ENCODE data around the gene GJE1.

Gene GJE1

GRCh38 chr6:142165227-142165626, 32.5 kb downstream of the GJE1 start:
- DNase-seq (ENCODE audit: low read depth in 3 of 3, low spot score in 1 of 3) = no peak

GRCh38 chr6:142167071-142167470, 34.3 kb downstream of the GJE1 start:
- no peak for DNase-seq (ENCODE audit: low read depth in 3 of 3, low spot score in 1 of 3)

- no peak for DNase-seq (ENCODE audit: low read depth in 3 of 3, low spot score in 1 of 3)
Observed at GRCh38 chr6:142167486-142167885, 34.8 kb downstream of the GJE1 start.

GRCh38 chr6:142171351-142171750, 38.6 kb downstream of the GJE1 start:
- no peak for DNase-seq (ENCODE audit: low read depth in 3 of 3, low spot score in 1 of 3)

- no peak for DNase-seq (ENCODE audit: low read depth in 3 of 3, low spot score in 1 of 3)
Observed at GRCh38 chr6:142172758-142173157, 40.0 kb downstream of the GJE1 start.

- DNase-seq (ENCODE audit: low read depth in 3 of 3, low spot score in 1 of 3) = no peak
Observed at GRCh38 chr6:142173980-142174379, 41.3 kb downstream of the GJE1 start.

- no peak for DNase-seq (ENCODE audit: low read depth in 3 of 3, low spot score in 1 of 3)
Observed at GRCh38 chr6:142174703-142175102, 42.0 kb downstream of the GJE1 start.

- DNase-seq (ENCODE audit: low read depth in 3 of 3, low spot score in 1 of 3) = no peak
Observed at GRCh38 chr6:142178129-142178528, 45.4 kb downstream of the GJE1 start.

- DNase-seq (ENCODE audit: low read depth in 3 of 3, low spot score in 1 of 3) = no peak
Observed at GRCh38 chr6:142182004-142182403, 49.3 kb downstream of the GJE1 start.

GRCh38 chr6:142183351-142183750, 50.6 kb downstream of the GJE1 start:
- no peak for DNase-seq (ENCODE audit: low read depth in 3 of 3, low spot score in 1 of 3)

- DNase-seq (ENCODE audit: low read depth in 3 of 3, low spot score in 1 of 3) = no peak
Observed at GRCh38 chr6:142184307-142184706, 51.6 kb downstream of the GJE1 start.

All from stimulated activated CD4-positive, alpha-beta T cell treated with anti-CD3 and anti-CD28 coated beads, TNF-alpha, amount 100 ng/mL, for 1 hour (primary cell).